GM21717 (cell line): ENCODE data around the gene GSTM3.
"Not testable (repeated sequence)": the region's sequence is repeated elsewhere in the genome, so short reads cannot be mapped to it uniquely, and the experiment has no call there.

Source experiments
- ATAC-seq: cut with Tn5 transposase; IDR thresholded peaks from one replicate; pipeline ENCODE4 v1.9.1; 2021; ENCODE audit warnings: mild to moderate bottlenecking, moderate library complexity; ENCODE audit not compliant: unreplicated experiment

Gene GSTM3

GRCh38 chr1:109732390-109732881, 8.4 kb downstream of the GSTM3 start:
- ATAC-seq: no peak

- ATAC-seq: no peak
These were observed 10.2 kb downstream of the GSTM3 start for GRCh38 chr1:109730666-109731065.

- no peak for ATAC-seq
These were observed 12.0 kb downstream of the GSTM3 start for GRCh38 chr1:109728870-109729269.

GRCh38 chr1:109726728-109727373, 14.0 kb downstream of the GSTM3 start:
- ATAC-seq: no peak

- no peak for ATAC-seq
These were observed 14.8 kb downstream of the GSTM3 start for GRCh38 chr1:109726007-109726406.

- no peak for ATAC-seq
These were observed 15.3 kb downstream of the GSTM3 start for GRCh38 chr1:109725510-109725909.

- no peak for ATAC-seq
These were observed 15.9 kb downstream of the GSTM3 start for GRCh38 chr1:109724933-109725332.

GRCh38 chr1:109722908-109723691, 17.7 kb downstream of the GSTM3 start:
- ATAC-seq: no peak

- ATAC-seq: no peak
These were observed 18.9 kb downstream of the GSTM3 start for GRCh38 chr1:109721971-109722370.

GRCh38 chr1:109721042-109721441, 19.8 kb downstream of the GSTM3 start:
- no peak for ATAC-seq

- ATAC-seq: peak; percentile 70
These were observed 21.5 kb downstream of the GSTM3 start for GRCh38 chr1:109719337-109719837.

- no peak for ATAC-seq
These were observed 22.3 kb downstream of the GSTM3 start for GRCh38 chr1:109718495-109718894.

GRCh38 chr1:109717729-109718128, 23.1 kb downstream of the GSTM3 start:
- ATAC-seq: no peak

GRCh38 chr1:109716570-109717090, 24.2 kb downstream of the GSTM3 start:
- no peak for ATAC-seq

GRCh38 chr1:109716121-109716520, 24.7 kb downstream of the GSTM3 start:
- no peak for ATAC-seq

- no peak for ATAC-seq
These were observed 26.0 kb downstream of the GSTM3 start for GRCh38 chr1:109714661-109715372.

- ATAC-seq: no peak
These were observed 27.2 kb downstream of the GSTM3 start for GRCh38 chr1:109713636-109714035.

- no peak for ATAC-seq
These were observed 28.4 kb downstream of the GSTM3 start for GRCh38 chr1:109712321-109712864.

GRCh38 chr1:109711593-109712320, 29.1 kb downstream of the GSTM3 start, which contains the start of gene GSTM5:
Gene GSTM5, plus strand, starts transcription at chr1:109712251. Its CDS starts 62 bp downstream, at chr1:109712313.
- not testable (repeated sequence) for ATAC-seq

GRCh38 chr1:109709822-109710221, 31.0 kb downstream of the GSTM3 start:
- not testable (repeated sequence) for ATAC-seq
